Retinal pigment epithelial cell (primary cell): ENCODE measurements around the gene TECTA.

Experiments used
- DNase-seq: peaks from one replicate; pipeline ENCODE4 v3.0.0-alpha.2; 2010; ENCODE audit warnings: low read depth
- H3K4me3 ChIP-seq: 2 replicates; pipeline ENCODE4 v1.5.1; 2011; ENCODE audit warnings: mild to moderate bottlenecking, low read length, control low read depth, moderate library complexity
- CTCF ChIP-seq: conservative IDR thresholded peaks from 2 replicates; pipeline ENCODE4 v1.5.1; 2011; ENCODE audit warnings: low read depth, low read length, control low read depth, inconsistent platforms

The TECTA gene

GRCh38 chr11:121059605-121060004 lies 41.4 kb upstream of the TECTA start:
- no peak for TF ChIP-seq CTCF
- no peak for DNase-seq
- H3K4me3 ChIP-seq = no peak overlapping the region

DNA sequence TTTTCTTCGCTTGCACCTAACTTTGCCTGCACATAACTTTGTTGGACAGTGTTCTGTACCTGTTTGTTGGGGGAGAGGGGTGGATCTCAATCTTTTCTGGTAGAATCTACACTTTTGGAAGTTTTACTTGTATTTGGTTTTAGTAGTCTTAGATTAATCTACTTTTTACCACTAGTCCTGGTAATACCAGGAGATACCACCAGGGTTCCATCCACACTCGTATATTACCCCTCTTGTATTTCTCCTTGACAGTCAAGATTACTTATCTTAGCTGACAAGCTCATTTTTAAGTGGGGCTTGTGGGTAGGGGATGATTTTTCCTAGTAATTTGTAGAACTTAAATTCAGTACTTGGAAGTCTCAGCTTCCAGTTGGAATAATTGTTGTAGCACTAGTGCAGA lies 37.3 kb upstream of the TECTA start:
- TF ChIP-seq CTCF = peak; percentile 41
- H3K4me3 ChIP-seq = no peak overlapping the region
- no peak for DNase-seq

- no peak for TF ChIP-seq CTCF
- DNase-seq = no peak
- no peak overlapping the region for H3K4me3 ChIP-seq
Observed at GRCh38 chr11:121066623-121067022, 34.4 kb upstream of the TECTA start.

GRCh38 chr11:121067026-121067425 lies 34.0 kb upstream of the TECTA start:
- no peak for TF ChIP-seq CTCF
- no peak overlapping the region for H3K4me3 ChIP-seq
- DNase-seq = no peak

GRCh38 chr11:121067453-121067852 lies 33.6 kb upstream of the TECTA start:
- no peak overlapping the region for H3K4me3 ChIP-seq
- no peak for DNase-seq
- no peak for TF ChIP-seq CTCF

DNA sequence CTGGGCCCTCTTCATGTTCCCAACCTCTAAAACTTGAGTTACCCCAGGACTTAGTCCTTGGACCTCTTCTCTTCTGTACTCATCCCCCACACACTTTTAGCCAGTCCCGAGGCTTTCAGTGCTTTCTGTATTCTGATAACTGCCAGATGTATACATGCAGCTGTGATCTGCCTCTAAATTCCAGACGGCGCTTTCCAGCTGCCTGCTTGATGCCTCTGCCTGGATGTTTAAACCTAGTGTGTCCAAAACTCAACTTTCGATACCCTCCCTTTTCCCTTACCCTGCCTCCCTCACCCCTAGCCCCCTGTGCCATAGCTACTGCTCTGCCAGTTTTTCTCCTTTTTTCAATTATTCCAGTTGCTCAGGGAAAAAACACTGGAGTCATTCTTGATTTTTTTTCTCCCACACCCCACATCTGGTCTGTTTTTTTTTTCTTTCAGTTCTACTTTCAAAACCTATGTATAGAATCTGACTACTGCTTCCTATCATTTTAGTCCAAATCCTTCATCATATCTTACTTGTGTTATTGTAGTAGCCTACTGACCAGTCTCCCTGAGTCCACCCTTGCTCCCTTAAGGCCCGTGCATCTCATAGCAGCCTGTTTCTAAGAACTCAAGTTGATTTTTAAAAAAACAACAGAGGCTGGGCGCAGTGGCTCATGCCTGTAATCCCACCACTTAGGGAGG lies 32.9 kb upstream of the TECTA start:
- no peak for TF ChIP-seq CTCF
- H3K4me3 ChIP-seq = no peak overlapping the region
- no peak for DNase-seq

- no peak for DNase-seq
- TF ChIP-seq CTCF = no peak
- H3K4me3 ChIP-seq = no peak overlapping the region
Observed at GRCh38 chr11:121068787-121069186, 32.3 kb upstream of the TECTA start.
